Skeletal muscle satellite cell (primary cell): ENCODE results near the gene DPM2.
A peak's percentile ranks its signal among the peaks of the same experiment; 100 is the strongest.

Source experiments
- H3K27me3 ChIP-seq: 2 replicates; pipeline ENCODE4 v1.7.0; 2013; ENCODE audit warnings: low read length; ENCODE audit not compliant: control insufficient read depth, insufficient read depth
- H3K36me3 ChIP-seq: 2 replicates; pipeline ENCODE4 v1.7.0; 2013; ENCODE audit warnings: mild to moderate bottlenecking, control low read depth, low read length; ENCODE audit not compliant: insufficient read depth
- H3K4me1 ChIP-seq: 2 replicates; pipeline ENCODE4 v1.7.0; 2013; ENCODE audit warnings: low read length; ENCODE audit not compliant: control insufficient read depth, insufficient read depth
- H3K4me2 ChIP-seq: 2 replicates; pipeline ENCODE4 v1.7.0; 2013; ENCODE audit warnings: mild to moderate bottlenecking, low read length
- H3K4me3 ChIP-seq: 2 replicates; pipeline ENCODE4 v1.7.0; 2013; ENCODE audit warnings: low read length
- H3K9ac ChIP-seq: 2 replicates; pipeline ENCODE4 v1.7.0; 2013; ENCODE audit warnings: mild to moderate bottlenecking, low read depth, low read length, moderate library complexity
- H3K9me3 ChIP-seq: replicated peaks from 2 replicates; pipeline ENCODE4 v1.7.0; 2013; ENCODE audit warnings: mild to moderate bottlenecking, control low read depth, low read length

DPM2 gene

GRCh38 chr9:127977884-127978647, 40.4 kb upstream of the DPM2 start:
- no peaks in the 10 kb centered on the region for H3K27me3 ChIP-seq
- H3K36me3 ChIP-seq, result no peaks in the 10 kb centered on the region
- H3K9me3 ChIP-seq, result no peaks in the 10 kb centered on the region
- H3K9ac ChIP-seq, result peak overlapping the region; percentile 16
- peaks cover 53% of the 10 kb centered on the region for H3K4me1 ChIP-seq
- peak overlapping the region; percentile 13 for H3K4me3 ChIP-seq
- peak overlapping the region; percentile 100 for H3K4me2 ChIP-seq

- peaks cover 57% of the 10 kb centered on the region for H3K4me1 ChIP-seq
- no peaks in the 10 kb centered on the region for H3K27me3 ChIP-seq
- peak overlapping the region; percentile 100 for H3K4me2 ChIP-seq
- H3K36me3 ChIP-seq, result no peaks in the 10 kb centered on the region
- H3K9ac ChIP-seq, result peak overlapping the region; percentile 16
- H3K4me3 ChIP-seq, result peak overlapping the region; percentile 13
- H3K9me3 ChIP-seq, result no peaks in the 10 kb centered on the region
Measured at GRCh38 chr9:127977009-127977883, 39.6 kb upstream of the DPM2 start.

GRCh38 chr9:127976498-127976897, 38.8 kb upstream of the DPM2 start:
- peaks cover 60% of the 10 kb centered on the region for H3K4me1 ChIP-seq
- no peak overlapping the region for H3K9ac ChIP-seq
- H3K9me3 ChIP-seq, result no peaks in the 10 kb centered on the region
- H3K4me2 ChIP-seq, result no peak overlapping the region
- no peaks in the 10 kb centered on the region for H3K27me3 ChIP-seq
- H3K4me3 ChIP-seq, result no peak overlapping the region
- H3K36me3 ChIP-seq, result no peaks in the 10 kb centered on the region

- no peaks in the 10 kb centered on the region for H3K9me3 ChIP-seq
- H3K9ac ChIP-seq, result no peak overlapping the region
- no peak overlapping the region for H3K4me2 ChIP-seq
- H3K4me1 ChIP-seq, result peaks cover 57% of the 10 kb centered on the region
- no peaks in the 10 kb centered on the region for H3K27me3 ChIP-seq
- no peak overlapping the region for H3K4me3 ChIP-seq
- H3K36me3 ChIP-seq, result no peaks in the 10 kb centered on the region
Measured at GRCh38 chr9:127975376-127976315, 38.0 kb upstream of the DPM2 start.

- H3K4me3 ChIP-seq, result no peak overlapping the region
- H3K36me3 ChIP-seq, result no peaks in the 10 kb centered on the region
- peaks cover 56% of the 10 kb centered on the region for H3K4me1 ChIP-seq
- no peak overlapping the region for H3K9ac ChIP-seq
- H3K9me3 ChIP-seq, result no peaks in the 10 kb centered on the region
- no peak overlapping the region for H3K4me2 ChIP-seq
- no peaks in the 10 kb centered on the region for H3K27me3 ChIP-seq
Measured at GRCh38 chr9:127974769-127975261, 37.2 kb upstream of the DPM2 start.

GRCh38 chr9:127974001-127974768, 36.5 kb upstream of the DPM2 start:
- H3K4me3 ChIP-seq, result no peak overlapping the region
- no peak overlapping the region for H3K4me2 ChIP-seq
- no peak overlapping the region for H3K9ac ChIP-seq
- no peaks in the 10 kb centered on the region for H3K27me3 ChIP-seq
- no peaks in the 10 kb centered on the region for H3K36me3 ChIP-seq
- peaks cover 56% of the 10 kb centered on the region for H3K4me1 ChIP-seq
- H3K9me3 ChIP-seq, result no peaks in the 10 kb centered on the region

- H3K9ac ChIP-seq, result no peak overlapping the region
- no peak overlapping the region for H3K4me3 ChIP-seq
- no peaks in the 10 kb centered on the region for H3K9me3 ChIP-seq
- peaks cover 56% of the 10 kb centered on the region for H3K4me1 ChIP-seq
- no peaks in the 10 kb centered on the region for H3K27me3 ChIP-seq
- no peaks in the 10 kb centered on the region for H3K36me3 ChIP-seq
- H3K4me2 ChIP-seq, result no peak overlapping the region
Measured at GRCh38 chr9:127973169-127974000, 35.7 kb upstream of the DPM2 start.

GRCh38 chr9:127972236-127972871, 34.7 kb upstream of the DPM2 start:
- no peak overlapping the region for H3K9ac ChIP-seq
- H3K4me1 ChIP-seq, result peaks cover 51% of the 10 kb centered on the region
- no peaks in the 10 kb centered on the region for H3K9me3 ChIP-seq
- H3K36me3 ChIP-seq, result no peaks in the 10 kb centered on the region
- no peaks in the 10 kb centered on the region for H3K27me3 ChIP-seq
- no peak overlapping the region for H3K4me3 ChIP-seq
- H3K4me2 ChIP-seq, result no peak overlapping the region

GRCh38 chr9:127971357-127972235, 33.9 kb upstream of the DPM2 start:
- H3K4me1 ChIP-seq, result peaks cover 47% of the 10 kb centered on the region
- H3K27me3 ChIP-seq, result no peaks in the 10 kb centered on the region
- H3K4me3 ChIP-seq, result no peak overlapping the region
- no peak overlapping the region for H3K4me2 ChIP-seq
- H3K36me3 ChIP-seq, result no peaks in the 10 kb centered on the region
- H3K9ac ChIP-seq, result no peak overlapping the region
- H3K9me3 ChIP-seq, result no peaks in the 10 kb centered on the region
